ENCODE data around the gene MARCHF3.
"Not testable (repeated sequence)": the region's sequence is repeated elsewhere in the genome, so short reads cannot be mapped to it uniquely, and the experiment has no call there.

Gene MARCHF3

GRCh38 chr5:126839407-126839806, 191.0 kb downstream of the MARCHF3 start:
- not testable (repeated sequence) for DNase-seq

GRCh38 chr5:126837906-126838539, 192.3 kb downstream of the MARCHF3 start:
- no peak for DNase-seq

- DNase-seq, result no peak
Measured at GRCh38 chr5:126837242-126837641, 193.1 kb downstream of the MARCHF3 start.

GRCh38 chr5:126836778-126837177, 193.6 kb downstream of the MARCHF3 start:
- no peak for DNase-seq

- DNase-seq, result no peak
Measured at GRCh38 chr5:126831156-126831555, 199.2 kb downstream of the MARCHF3 start.

- no peak for DNase-seq
Measured at GRCh38 chr5:126830061-126830460, 200.3 kb downstream of the MARCHF3 start.

- DNase-seq, result no peak
Measured at GRCh38 chr5:126829098-126829497, 201.3 kb downstream of the MARCHF3 start.

- no peak for DNase-seq
Measured at GRCh38 chr5:126826619-126827215, 203.6 kb downstream of the MARCHF3 start.

- DNase-seq, result no peak
Measured at GRCh38 chr5:126819253-126819652, 211.1 kb downstream of the MARCHF3 start.

GRCh38 chr5:126818736-126819135, 211.6 kb downstream of the MARCHF3 start:
- peak; percentile 5 for DNase-seq

Measured in fibroblast of upper back skin (primary cell).